Activated CD4-positive, CD25-positive, alpha-beta regulatory T cell treated with anti-CD3 and anti-CD28 coated beads, Interleukin-2, amount 50 U/mL, for 72 hours (primary cell): Measurements from ENCODE around the gene GAMT.

ENCODE experiments used
- DNase-seq: peaks from one replicate; pipeline ENCODE4 v3.0.0; 2021

Gene GAMT

GRCh38 chr19:1383312-1384084, 17.8 kb downstream of the GAMT start, which contains the start of gene NDUFS7:
Gene NDUFS7 (plus strand): TSS chr19:1383907. CDS start chr19:1383927, 20 bp downstream.
- DNase-seq: peak; percentile 98

- no peak for DNase-seq
Observed at GRCh38 chr19:1383017-1383311, 18.4 kb downstream of the GAMT start.

- no peak for DNase-seq
Observed at GRCh38 chr19:1382250-1382649, 19.1 kb downstream of the GAMT start.

- no peak for DNase-seq
Observed at GRCh38 chr19:1379961-1380489, 21.3 kb downstream of the GAMT start.

- no peak for DNase-seq
Observed at GRCh38 chr19:1379126-1379905, 22.0 kb downstream of the GAMT start.

GRCh38 chr19:1377965-1378785, 23.2 kb downstream of the GAMT start:
- DNase-seq: no peak

GRCh38 chr19:1377176-1377964, 24.0 kb downstream of the GAMT start:
- no peak for DNase-seq

GRCh38 chr19:1376415-1376805, 24.9 kb downstream of the GAMT start:
- DNase-seq: no peak

- no peak for DNase-seq
Observed at GRCh38 chr19:1374250-1374577, 27.1 kb downstream of the GAMT start.

GRCh38 chr19:1373534-1374249, 27.6 kb downstream of the GAMT start:
- no peak for DNase-seq

GRCh38 chr19:1373042-1373533, 28.3 kb downstream of the GAMT start:
- DNase-seq: no peak

- DNase-seq: no peak
Observed at GRCh38 chr19:1370579-1371361, 30.6 kb downstream of the GAMT start.

- DNase-seq: no peak
Observed at GRCh38 chr19:1369214-1369805, 32.0 kb downstream of the GAMT start.

- no peak for DNase-seq
Observed at GRCh38 chr19:1366899-1367870, 34.2 kb downstream of the GAMT start.

GRCh38 chr19:1366296-1366695, 35.0 kb downstream of the GAMT start:
- DNase-seq: no peak

GRCh38 chr19:1365319-1366269, 35.7 kb downstream of the GAMT start:
- DNase-seq: no peak

GRCh38 chr19:1364070-1364704, 37.2 kb downstream of the GAMT start:
- no peak for DNase-seq
